Measurements from ENCODE around the gene C6orf89. TPM values are rescaled to one million over a fixed set of nuclear protein-coding genes. Genes with fewer than 3 reads are reported as not detected.
A peak's percentile ranks its signal among the peaks of the same experiment; 100 is the strongest.

Gene C6orf89
- total and polyA plus RNA-seq, 9 donors: 23.1 to 102 (median 62.2) TPM

DNA sequence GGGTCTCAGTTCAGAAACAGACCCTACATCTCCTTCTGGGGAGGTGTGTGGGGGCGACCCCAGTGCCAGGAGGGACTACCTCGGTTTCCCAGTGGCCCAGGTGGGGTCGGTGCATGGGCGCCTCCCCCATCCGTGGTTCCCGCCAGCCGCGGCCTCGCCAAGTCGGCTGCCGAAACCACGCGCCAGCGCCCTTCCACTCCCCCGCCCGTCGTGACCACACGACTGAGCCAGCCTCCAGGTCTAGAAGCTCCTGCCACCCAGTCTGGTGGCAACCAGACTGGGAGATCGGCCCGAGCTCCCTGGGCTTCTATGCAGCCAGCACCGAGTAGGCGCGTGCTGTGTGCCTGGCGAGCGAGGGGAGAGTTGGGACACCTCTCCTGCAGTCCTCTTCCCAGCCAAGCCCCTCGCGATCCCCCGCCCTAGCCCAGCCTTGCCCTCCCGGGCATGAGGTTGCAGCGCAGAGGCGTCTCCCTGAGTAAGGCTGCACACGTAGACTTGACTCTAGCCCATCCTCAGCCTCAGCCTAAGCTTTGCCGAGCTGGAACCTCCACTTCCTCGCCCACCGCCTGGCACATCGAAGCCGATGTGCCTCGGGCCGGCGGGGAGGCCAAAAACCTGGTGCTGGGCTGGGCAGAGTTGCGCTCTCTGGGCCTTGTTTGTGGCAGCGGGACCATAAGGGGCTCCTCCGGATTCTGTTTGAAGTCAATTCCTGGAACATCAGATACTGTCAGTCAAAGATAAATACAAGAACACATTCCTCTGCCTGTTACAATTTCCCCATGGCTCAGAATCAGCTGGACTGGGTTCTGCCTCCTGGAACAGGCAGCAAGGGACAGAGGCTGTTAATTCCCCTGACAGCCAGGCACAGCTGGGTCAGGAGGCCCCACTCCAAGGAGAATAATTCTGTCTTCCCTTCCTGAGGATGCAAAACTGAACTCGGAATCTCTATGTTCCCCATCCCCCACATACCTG is 45.0 kb upstream of the C6orf89 start:
- peak in 2 of 5 donors; percentile 48 to 60 for DNase-seq
- Histone ChIP-seq H3K4me3 (peak overlapping the region; percentile 45), H3K36me3 (no peaks in the 10 kb centered on the region), H3K4me1 (ENCODE audit: insufficient read depth) (peaks cover 8% of the 10 kb centered on the region), H3K27ac (no peak overlapping the region), H3K27me3 (no peaks in the 10 kb centered on the region), H3K9me3 (no peaks in the 10 kb centered on the region)
- 4 to 8% (median 8%) methylated on average over 35 to 44 of the region's 44 CpGs for WGBS, 3 donors
- TF ChIP-seq CTCF (IDR thresholded peaks at IDR 0.05): no peak
- TF ChIP-seq EP300 (IDR thresholded peaks at IDR 0.05): no peak
- TF ChIP-seq POLR2A (IDR thresholded peaks at IDR 0.05): no peak
- intact Hi-C loops (cut with DNase I): loop anchor here in 2 of 4 donors (10.0 kb wide), 3 partner anchors 156 to 226 kb away; no protein-coding TSS in a partner anchor

- Histone ChIP-seq H3K4me3 (no peak overlapping the region), H3K9me3 (no peaks in the 10 kb centered on the region), H3K36me3 (no peaks in the 10 kb centered on the region), H3K4me1 (ENCODE audit: insufficient read depth) (peaks cover 8% of the 10 kb centered on the region), H3K27ac (no peak overlapping the region), H3K27me3 (no peaks in the 10 kb centered on the region)
- 85 to 93% (median 92%) methylated on average over 2 of the region's 2 CpGs for WGBS, 3 donors
- no peak for DNase-seq
- intact Hi-C loops (cut with DNase I): loop anchor here in 2 of 4 donors (10.0 kb wide), 3 partner anchors 157 to 227 kb away; no protein-coding TSS in a partner anchor
- no peak for TF ChIP-seq CTCF (IDR thresholded peaks at IDR 0.05)
Measured at GRCh38 chr6:36841756-36842155, 44.0 kb upstream of the C6orf89 start.

DNA sequence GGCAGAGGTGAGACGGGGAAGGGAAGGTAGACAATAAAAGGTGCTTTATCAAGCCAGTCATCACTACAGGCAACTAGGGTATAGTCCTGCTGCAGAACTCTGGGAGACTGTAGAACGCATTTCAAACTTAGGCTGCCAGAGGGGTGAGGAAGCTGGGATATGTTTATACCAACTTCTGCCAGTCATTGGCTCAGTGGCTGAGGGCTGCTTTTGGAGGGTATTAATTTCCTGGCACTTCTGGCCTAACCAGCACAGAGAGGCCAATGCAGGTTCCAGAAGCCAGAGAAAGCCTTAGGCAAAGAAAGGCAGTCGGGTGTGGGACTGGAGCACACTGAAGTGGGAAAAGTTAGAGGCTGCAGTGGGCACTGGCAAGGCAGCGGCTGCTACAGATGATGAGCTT is 42.6 kb upstream of the C6orf89 start:
- no peak for TF ChIP-seq POLR2A (IDR thresholded peaks at IDR 0.05)
- no peak for TF ChIP-seq CTCF (IDR thresholded peaks at IDR 0.05)
- no peak for TF ChIP-seq EP300 (IDR thresholded peaks at IDR 0.05)
- Histone ChIP-seq H3K27me3 (no peaks in the 10 kb centered on the region), H3K36me3 (no peaks in the 10 kb centered on the region), H3K4me1 (ENCODE audit: insufficient read depth) (peaks cover 8% of the 10 kb centered on the region), H3K9me3 (no peaks in the 10 kb centered on the region), H3K27ac (no peak overlapping the region), H3K4me3 (no peak overlapping the region)
- intact Hi-C loops (cut with DNase I): loop anchor here in 2 of 4 donors (10.0 kb wide), 3 partner anchors 158 to 228 kb away; no protein-coding TSS in a partner anchor
- DNase-seq: no peak
- 94 to 97% (median 96%) methylated on average over 4 of the region's 4 CpGs for WGBS, 3 donors

DNA sequence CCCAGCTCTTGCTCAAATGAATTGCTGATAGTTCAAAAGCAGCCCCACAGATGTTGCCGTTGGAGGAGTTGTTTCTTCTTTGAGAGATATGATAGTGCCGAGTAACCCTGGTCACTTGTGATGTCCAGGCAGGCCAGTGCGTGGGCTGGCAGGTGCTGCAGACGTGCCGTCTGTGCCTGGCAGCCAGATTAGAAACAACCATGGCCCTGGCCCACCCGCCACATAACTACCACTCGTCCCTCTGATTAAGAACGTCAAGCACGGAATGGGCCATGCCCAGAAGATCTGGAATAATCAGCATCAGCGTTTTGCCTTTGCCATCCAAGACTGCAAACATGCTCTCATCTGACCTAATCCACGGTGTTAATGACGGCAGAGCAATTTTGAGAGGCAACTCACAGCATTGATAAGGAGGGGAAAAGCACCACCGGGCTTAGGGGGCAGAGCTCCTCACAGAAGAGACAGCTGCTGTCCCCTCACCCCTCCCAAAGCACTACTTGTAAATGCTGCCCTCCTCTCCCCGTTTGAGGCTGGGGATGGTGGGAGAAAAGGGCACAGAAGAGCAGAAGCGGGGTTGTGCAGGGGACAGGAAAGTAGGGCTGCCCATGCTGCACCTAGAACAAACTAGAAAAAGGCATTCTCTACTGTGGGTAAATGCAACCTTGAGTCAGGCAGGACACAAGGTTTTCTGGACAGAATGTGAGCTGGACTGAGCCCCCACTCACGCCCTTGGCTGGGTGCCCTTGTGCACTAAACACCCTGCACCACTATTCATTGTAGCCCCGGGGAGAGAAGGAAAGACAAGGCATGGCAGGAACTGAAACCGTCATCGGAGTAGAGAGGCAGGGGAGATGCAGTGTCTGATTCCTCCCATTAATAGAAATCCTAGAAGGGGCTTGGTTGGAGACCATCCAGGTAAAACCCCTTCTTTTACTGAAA is 41.3 kb upstream of the C6orf89 start:
- DNase-seq: peak in 1 of 5 donors; percentile 63
- intact Hi-C loops (cut with DNase I): loop anchor here in 2 of 4 donors (5.0 to 10.0 kb wide), 4 partner anchors 77 to 230 kb away; no protein-coding TSS in a partner anchor
- TF ChIP-seq POLR2A (IDR thresholded peaks at IDR 0.05) (no peak), EP300 (IDR thresholded peaks at IDR 0.05) (no peak), CTCF (IDR thresholded peaks at IDR 0.05) (no peak)
- Histone ChIP-seq H3K36me3 (no peaks in the 10 kb centered on the region), H3K27ac (no peak overlapping the region), H3K27me3 (no peaks in the 10 kb centered on the region), H3K9me3 (no peaks in the 10 kb centered on the region), H3K4me3 (no peak overlapping the region), H3K4me1 (ENCODE audit: insufficient read depth) (peaks cover 8% of the 10 kb centered on the region)
- WGBS, 3 donors: 41 to 57% (median 44%) methylated on average over 19 of the region's 19 CpGs
